Trophoblast cell (in vitro differentiated cells and primary cell): ENCODE data around the gene SHISA7.

Experiments
- DNase-seq, 2 donors: peaks; one replicate each; pipeline ENCODE4 v3.0.0-alpha.2; 2016
- H2AFZ ChIP-seq: 2 replicates; pipeline ENCODE4 v1.6.1; 2013; ENCODE audit warnings: low read length, moderate library complexity, mild to moderate bottlenecking; ENCODE audit not compliant: insufficient read depth, poor library complexity
- H2AK5ac ChIP-seq: 2 replicates; pipeline ENCODE4 v1.6.1; 2013; ENCODE audit warnings: mild to moderate bottlenecking, low read length
- H2BK120ac ChIP-seq: 2 replicates; pipeline ENCODE4 v1.6.1; 2013; ENCODE audit warnings: low read length, mild to moderate bottlenecking, moderate library complexity; ENCODE audit not compliant: insufficient read depth, poor library complexity
- H2BK12ac ChIP-seq: 2 replicates; pipeline ENCODE4 v1.6.1; 2013; ENCODE audit warnings: mild to moderate bottlenecking, low read length, moderate library complexity
- H2BK5ac ChIP-seq: 2 replicates; pipeline ENCODE4 v1.6.1; 2013; ENCODE audit warnings: low read length, low read depth, moderate library complexity, mild to moderate bottlenecking; ENCODE audit not compliant: poor library complexity
- H3K14ac ChIP-seq: 2 replicates; pipeline ENCODE4 v1.6.1; 2013; ENCODE audit warnings: mild to moderate bottlenecking, low read length
- H3K18ac ChIP-seq: 2 replicates; pipeline ENCODE4 v1.6.1; 2013; ENCODE audit warnings: mild to moderate bottlenecking, low read length
- H3K23ac ChIP-seq: 2 replicates; pipeline ENCODE4 v1.6.1; 2013; ENCODE audit warnings: low read length
- H3K27ac ChIP-seq: 2 replicates; pipeline ENCODE4 v1.5.1; 2013; ENCODE audit warnings: low read depth, mild to moderate bottlenecking, inconsistent platforms, low read length, moderate library complexity
- H3K27me3 ChIP-seq: 2 replicates; pipeline ENCODE4 v1.6.1; 2013; ENCODE audit warnings: inconsistent platforms, mild to moderate bottlenecking, low read length, moderate library complexity; ENCODE audit not compliant: insufficient read depth
- H3K36me3 ChIP-seq, 2 experiments: 1 replicate in 1 of 2; 2 replicates in 1 of 2; pipeline ENCODE4 v1.6.1; 2013; ENCODE audit warnings: low read length in 2 of 2, mild to moderate bottlenecking in 2 of 2, moderate library complexity in 1 of 2; ENCODE audit not compliant: insufficient read depth in 2 of 2, control insufficient read depth in 1 of 2
- H3K4ac ChIP-seq: 2 replicates; pipeline ENCODE4 v1.6.1; 2013; ENCODE audit warnings: low read depth, mild to moderate bottlenecking, low read length, moderate library complexity
- H3K4me1 ChIP-seq, 2 experiments: 1 replicate in 1 of 2; 2 replicates in 1 of 2; pipeline ENCODE4 v1.6.1; 2013; ENCODE audit warnings: low read length in 2 of 2, mild to moderate bottlenecking in 2 of 2, moderate library complexity in 1 of 2; ENCODE audit not compliant: insufficient read depth in 2 of 2, control insufficient read depth in 1 of 2
- H3K4me2 ChIP-seq: 2 replicates; pipeline ENCODE4 v1.6.1; 2013; ENCODE audit warnings: inconsistent platforms, mild to moderate bottlenecking, low read length, moderate library complexity
- H3K4me3 ChIP-seq: 2 replicates; pipeline ENCODE4 v1.5.1; 2013; ENCODE audit warnings: mild to moderate bottlenecking, low read depth, low read length, inconsistent platforms
- H3K79me1 ChIP-seq: one replicate; pipeline ENCODE4 v1.6.1; 2013; ENCODE audit warnings: low read length
- H3K79me2 ChIP-seq: 2 replicates; pipeline ENCODE4 v1.6.1; 2013; ENCODE audit warnings: low read length, mild to moderate bottlenecking; ENCODE audit not compliant: control insufficient read depth, insufficient read depth, poor library complexity
- H3K9ac ChIP-seq: 2 replicates; pipeline ENCODE4 v1.6.1; 2013; ENCODE audit warnings: mild to moderate bottlenecking, low read length
- H3K9me3 ChIP-seq: 2 replicates; pipeline ENCODE4 v1.6.1; 2013; ENCODE audit warnings: low read depth, mild to moderate bottlenecking, control low read depth, inconsistent platforms, low read length; ENCODE audit not compliant: insufficient read depth
- H4K12ac ChIP-seq: 2 replicates; pipeline ENCODE4 v1.6.1; 2013; ENCODE audit warnings: low read depth, mild to moderate bottlenecking, low read length, moderate library complexity
- H4K8ac ChIP-seq: 2 replicates; pipeline ENCODE4 v1.6.1; 2013; ENCODE audit warnings: low read depth, mild to moderate bottlenecking, low read length, moderate library complexity
- H4K91ac ChIP-seq: one replicate; pipeline ENCODE4 v1.6.1; 2013; ENCODE audit warnings: low read depth, mild to moderate bottlenecking, low read length, moderate library complexity
- whole genome bisulfite sequencing: extraction: QIAGEN DNeasy Blood & Tissue Kit; methylation state at CpG from one replicate; pipeline ENCODE4 v1.1.7; 2013; ENCODE audit warnings: missing lambda C conversion rate; ENCODE audit not compliant: insufficient read length, insufficient coverage; ENCODE audit errors: extremely low coverage; 5-methylcytosine and 5-hydroxymethylcytosine counted together

SHISA7 gene

DNA sequence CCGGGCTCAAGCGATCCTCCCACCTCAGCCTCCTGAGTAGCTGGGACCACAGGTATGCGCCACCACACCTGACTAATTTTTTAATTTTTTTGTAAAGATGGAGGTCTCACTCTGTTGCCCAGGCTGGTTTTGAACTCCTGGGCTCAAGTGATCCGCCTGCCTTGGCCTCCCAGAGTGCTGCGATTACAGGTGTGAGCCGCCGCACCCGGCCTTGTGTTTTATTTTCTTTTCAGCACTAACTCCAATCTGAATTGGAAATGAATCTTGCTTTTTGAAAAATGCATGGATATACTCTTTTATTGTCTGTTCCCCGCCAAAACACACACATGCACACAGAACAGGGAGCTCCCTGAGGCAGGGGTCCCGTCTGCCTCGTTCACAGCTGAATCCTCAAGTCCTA lies 19.6 kb upstream of the SHISA7 start:
- DNase-seq = no peak
- Histone ChIP-seq H4K12ac (no peak overlapping the region), H4K91ac (no peak overlapping the region), H3K4me2 (no peak overlapping the region), H3K23ac (no peak overlapping the region), H2BK12ac (no peak overlapping the region), H3K9ac (no peak overlapping the region), H3K4me1 (peaks cover 7 to 12% of the 10 kb centered on the region in 2 experiments), H2AK5ac (no peak overlapping the region), H3K4me3 (no peak overlapping the region), H3K9me3 (no peaks in the 10 kb centered on the region), H3K4ac (no peak overlapping the region), H3K79me2 (peaks cover 3% of the 10 kb centered on the region), H2BK120ac (no peak overlapping the region), H3K27me3 (no peaks in the 10 kb centered on the region), H3K14ac (no peak overlapping the region), H3K36me3 (no peaks in the 10 kb centered on the region), H3K18ac (no peak overlapping the region), H2BK5ac (no peak overlapping the region), H4K8ac (no peak overlapping the region), H3K27ac (no peak overlapping the region), H3K79me1 (peaks cover 6% of the 10 kb centered on the region), H2AFZ (no peak overlapping the region)
- no CpG with 5 or more reads among the region's 11 CpGs for WGBS

DNA sequence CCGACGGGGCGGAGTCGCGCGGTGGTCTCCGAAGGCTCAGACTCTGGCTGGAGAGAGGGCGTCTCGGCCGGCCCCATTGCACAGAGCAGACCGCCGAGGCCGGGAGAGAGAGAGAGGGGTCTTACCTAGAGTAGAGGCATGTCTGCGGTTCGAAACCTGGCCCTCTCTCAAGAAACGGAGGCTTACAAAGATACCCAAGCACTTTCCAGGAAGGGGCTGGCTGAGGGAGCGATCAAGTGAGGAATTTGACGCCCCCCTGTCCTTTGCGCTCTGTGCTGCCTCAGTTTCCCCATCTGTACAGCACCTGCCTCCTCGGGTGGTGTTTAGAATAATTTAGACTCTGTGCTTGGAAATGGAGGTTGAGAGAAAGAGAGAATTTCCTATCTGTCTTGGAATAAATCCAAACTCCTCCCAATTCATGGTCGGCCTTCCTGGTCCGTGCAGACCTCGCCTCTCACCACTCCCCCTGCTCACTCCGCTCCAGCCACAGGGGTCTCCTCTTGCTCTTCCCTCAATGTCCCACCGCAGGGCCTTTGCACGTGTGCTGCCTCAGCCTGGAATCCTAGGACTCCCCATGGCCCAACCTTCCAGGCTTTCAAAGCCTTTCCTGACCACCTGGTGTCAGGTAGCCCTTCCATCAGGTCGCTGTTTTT lies 19.0 kb upstream of the SHISA7 start:
- Histone ChIP-seq H2BK12ac (no peak overlapping the region), H3K27me3 (no peaks in the 10 kb centered on the region), H3K9ac (peak overlapping the region; percentile 45), H3K4me3 (no peak overlapping the region), H2AK5ac (no peak overlapping the region), H3K79me1 (peaks cover 6% of the 10 kb centered on the region), H2BK120ac (no peak overlapping the region), H4K91ac (peak overlapping the region; percentile 77), H3K79me2 (peaks cover 3% of the 10 kb centered on the region), H4K8ac (peak overlapping the region; percentile 87), H2BK5ac (no peak overlapping the region), H4K12ac (peak overlapping the region; percentile 61), H3K4me2 (peak overlapping the region; percentile 74), H3K23ac (no peak overlapping the region), H3K4ac (no peak overlapping the region), H3K14ac (peak overlapping the region; percentile 36), H3K18ac (no peak overlapping the region), H3K36me3 (no peaks in the 10 kb centered on the region), H3K27ac (no peak overlapping the region), H3K4me1 (peaks cover 7 to 12% of the 10 kb centered on the region in 2 experiments), H3K9me3 (no peaks in the 10 kb centered on the region), H2AFZ (peak overlapping the region; percentile 72)
- DNase-seq = peak in 1 of 2 donors; percentile 25
- WGBS = no CpG with 5 or more reads among the region's 27 CpGs

DNA sequence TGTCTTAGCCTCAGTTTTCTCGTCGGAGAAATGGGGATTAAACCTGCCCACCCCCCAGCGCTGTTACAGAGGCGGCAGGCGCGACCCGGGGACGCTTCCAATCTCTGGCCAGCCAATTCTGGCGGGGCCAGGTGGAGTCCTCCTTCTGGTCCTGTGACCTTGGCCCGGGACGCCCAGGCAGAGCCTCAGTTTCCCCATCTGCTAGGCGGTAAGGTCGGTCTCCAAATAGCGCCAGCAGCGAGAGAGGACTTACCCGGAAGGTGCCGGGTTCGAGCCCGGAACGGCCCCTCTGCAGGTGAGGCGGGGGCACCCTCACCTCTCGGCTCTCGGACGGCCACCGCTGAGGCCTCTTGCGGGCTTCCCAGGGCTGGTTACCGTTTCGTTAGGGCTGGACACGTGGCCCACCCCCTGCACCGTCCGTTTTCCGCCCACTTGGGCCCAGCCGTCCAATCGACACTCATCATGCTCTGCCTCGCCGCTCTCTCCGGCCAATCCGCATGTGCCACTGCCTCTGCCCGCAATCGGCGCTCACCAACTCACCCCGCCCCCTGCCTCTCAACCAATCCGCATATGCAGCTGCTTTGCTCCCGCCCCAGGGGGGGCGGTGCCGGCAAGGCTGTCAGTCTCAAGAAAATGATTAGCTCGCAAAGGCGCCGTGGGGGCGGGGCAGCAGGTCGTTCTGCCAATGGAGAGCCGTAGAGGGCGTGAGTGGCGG lies 18.3 kb upstream of the SHISA7 start, which contains the start of gene ISOC2:
Gene ISOC2, minus strand, starts transcription at position 384 of the 715 bp plus-strand sequence. CDS start 5,156 bp downstream, outside the sequence.
- Histone ChIP-seq H3K27ac (no peak within 1 kb of the TSS), H3K4me3 (peak within 1 kb of the TSS; percentile 80), H2BK120ac (peak within 1 kb of the TSS; percentile 27), H3K4me2 (peak within 1 kb of the TSS; percentile 90), H3K23ac (no peak within 1 kb of the TSS), H3K9ac (peak within 1 kb of the TSS; percentile 64), H2BK5ac (no peak within 1 kb of the TSS), H4K12ac (peak within 1 kb of the TSS; percentile 61), H3K79me1 (peaks cover 6% of the 10 kb centered on the region), H4K91ac (peak within 1 kb of the TSS; percentile 77), H3K4ac (peak within 1 kb of the TSS; percentile 1), H2BK12ac (no peak within 1 kb of the TSS), H3K27me3 (no peaks in the 10 kb centered on the region), H4K8ac (peak within 1 kb of the TSS; percentile 87), H3K36me3 (no peaks in the 10 kb centered on the region), H2AK5ac (peak within 1 kb of the TSS; percentile 8), H3K9me3 (no peaks in the 10 kb centered on the region), H3K4me1 (peaks cover 7 to 12% of the 10 kb centered on the region in 2 experiments), H2AFZ (peak within 1 kb of the TSS; percentile 72), H3K18ac (peak within 1 kb of the TSS; percentile 9), H3K79me2 (peaks cover 3% of the 10 kb centered on the region), H3K14ac (peak within 1 kb of the TSS; percentile 86)
- DNase-seq = peak; percentile 100
- no CpG with 5 or more reads among the region's 54 CpGs for WGBS

DNA sequence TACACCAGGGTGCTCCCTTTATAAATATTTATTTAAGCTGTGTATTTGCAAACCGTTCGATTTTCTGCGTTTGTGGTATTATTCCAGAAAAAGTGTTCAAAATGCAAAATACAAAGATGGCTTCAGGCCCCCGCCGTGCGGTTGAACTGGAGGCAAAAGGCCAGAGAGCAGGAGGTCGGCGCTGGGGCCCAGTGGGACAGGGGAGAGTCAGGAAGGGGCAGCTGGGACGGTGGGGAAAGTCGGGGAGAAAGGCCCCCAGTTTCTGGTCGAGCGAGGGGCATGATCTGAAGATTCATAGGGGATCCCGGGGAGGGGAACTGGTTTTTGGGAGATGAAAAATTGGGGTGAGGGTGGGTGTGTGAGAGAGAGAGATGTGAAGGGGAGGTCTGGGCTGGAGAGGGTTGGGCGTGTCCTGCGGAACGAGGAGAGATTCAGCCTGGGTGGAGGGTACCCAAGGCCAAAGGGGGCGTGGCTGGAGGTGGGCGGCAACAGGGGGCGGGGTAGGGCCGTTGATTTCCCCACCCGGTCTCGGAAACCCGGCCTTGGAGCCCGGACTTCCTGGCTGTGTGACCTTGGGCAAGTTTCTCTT lies 17.7 kb upstream of the SHISA7 start:
- Histone ChIP-seq H2AK5ac (no peak overlapping the region), H2BK5ac (no peak overlapping the region), H3K27ac (no peak overlapping the region), H3K79me1 (peaks cover 6% of the 10 kb centered on the region), H4K8ac (peak overlapping the region; percentile 72), H3K27me3 (no peaks in the 10 kb centered on the region), H2BK12ac (no peak overlapping the region), H3K79me2 (peaks cover 3% of the 10 kb centered on the region), H2BK120ac (no peak overlapping the region), H3K4me1 (peaks cover 7 to 12% of the 10 kb centered on the region in 2 experiments), H3K4me3 (no peak overlapping the region), H4K91ac (peak overlapping the region; percentile 56), H3K14ac (peak overlapping the region; percentile 86), H3K18ac (peak overlapping the region; percentile 9), H3K9me3 (no peaks in the 10 kb centered on the region), H2AFZ (peak overlapping the region; percentile 41), H3K23ac (no peak overlapping the region), H3K4ac (no peak overlapping the region), H3K36me3 (peaks cover 0 to 3% of the 10 kb centered on the region in 2 experiments), H3K4me2 (peak overlapping the region; percentile 90), H3K9ac (peak overlapping the region; percentile 64), H4K12ac (no peak overlapping the region)
- DNase-seq = peak; percentile 26 to 62
- WGBS = no CpG with 5 or more reads among the region's 24 CpGs
